Caco-2 (cell line): ENCODE measurements around the gene FHIT. TPM values are rescaled to one million over a fixed set of nuclear protein-coding genes. Genes with fewer than 3 reads are reported as not detected.

Source experiments
- BruUV-seq: library from RNA; stranded (reverse); fragments of 400-500 nt; replicated peaks from 2 replicates; lab custom pipeline; 2021; lab: Mats Ljungman, UMichigan
- CTCF ChIA-PET: fragments of 300-600 bp; sonication (Branson Sonifier 250); formaldehyde crosslinking; loops from one replicate; lab custom pipeline; 2022; ENCODE audit warnings: antibody characterized with exemption; lab: Charles Lee
- POLR2A ChIA-PET: fragments of 300-600 bp; sonication (Branson Sonifier 250); formaldehyde crosslinking; loops from one replicate; lab custom pipeline; 2022; ENCODE audit warnings: antibody characterized with exemption; lab: Charles Lee
- DNase-seq, 2 experiments: peaks; one replicate each; pipeline versions ENCODE4 v3.0.0 to v3.0.0-alpha.2; 2020 to 2022
- H3K27me3 ChIP-seq: replicated peaks from 2 replicates; pipeline ENCODE4 v1.6.0; 2011; ENCODE audit warnings: low read length; ENCODE audit not compliant: control insufficient read depth, insufficient read depth
- H3K36me3 ChIP-seq: 2 replicates; pipeline ENCODE4 v1.5.1; 2011; ENCODE audit warnings: low read length; ENCODE audit not compliant: control insufficient read depth, insufficient read depth
- H3K4me1 ChIP-seq: fragments of 250-450 bp; sonication (Bioruptor Pico); 2 replicates; pipeline ENCODE4 v1.5.1; 2020; ENCODE audit warnings: mild to moderate bottlenecking
- H3K4me3 ChIP-seq: 2 replicates; pipeline ENCODE4 v1.5.1; 2011; ENCODE audit warnings: low read depth, mild to moderate bottlenecking, control low read depth, low read length
- H3K9me3 ChIP-seq: fragments of 250-450 bp; sonication (Bioruptor Pico); 2 replicates; pipeline ENCODE4 v1.5.1; 2020; ENCODE audit warnings: mild to moderate bottlenecking, moderate library complexity
- H3K27ac Mint-ChIP-seq: one replicate; pipeline ENCODE4 v1.8.0; 2022; ENCODE audit warnings: mixed read lengths; ENCODE audit not compliant: unreplicated experiment
- H3K27me3 Mint-ChIP-seq: one replicate; pipeline ENCODE4 v1.8.0; 2022; ENCODE audit warnings: mixed read lengths; ENCODE audit not compliant: insufficient read depth, unreplicated experiment
- H3K36me3 Mint-ChIP-seq: one replicate; pipeline ENCODE4 v1.8.0; 2022; ENCODE audit warnings: mild to moderate bottlenecking, mixed read lengths; ENCODE audit not compliant: insufficient read depth, unreplicated experiment
- H3K4me1 Mint-ChIP-seq: one replicate; pipeline ENCODE4 v1.8.0; 2022; ENCODE audit warnings: low read depth, mixed read lengths; ENCODE audit not compliant: unreplicated experiment
- H3K4me3 Mint-ChIP-seq: one replicate; pipeline ENCODE4 v1.8.0; 2022; ENCODE audit warnings: mild to moderate bottlenecking, moderate library complexity, mixed read lengths; ENCODE audit not compliant: unreplicated experiment
- H3K9me3 Mint-ChIP-seq: one replicate; pipeline ENCODE4 v1.8.0; 2022; ENCODE audit warnings: mixed read lengths; ENCODE audit not compliant: unreplicated experiment
- CTCF ChIP-seq, 2 experiments: fragments of 200-600 bp in 1 of 2; IDR thresholded peaks; 1 replicate in 1 of 2; 2 replicates in 1 of 2; pipeline versions ENCODE4 v1.5.1 to v1.8.0; 2011 to 2022; ENCODE audit warnings: antibody characterized with exemption in 1 of 2, control low read depth in 1 of 2, inconsistent platforms in 1 of 2, low read depth in 1 of 2, low read length in 1 of 2, mild to moderate bottlenecking in 1 of 2, moderate library complexity in 1 of 2; ENCODE audit not compliant: insufficient read depth in 1 of 2, severe bottlenecking in 1 of 2, unreplicated experiment in 1 of 2
- intact Hi-C: fragments of 100-400 bp; cut with micrococcal nuclease; formaldehyde crosslinking; loops from one replicate; pipeline ENCODE4 v1.10.0; 2022; ENCODE audit not compliant: unreplicated experiment
- total RNA-seq: library from RNA; stranded (reverse); gene quantifications from 2 replicates; pipeline ENCODE4 v1.2.3, GENCODE V29; 2022

Gene FHIT
- total RNA-seq, 1 experiment from 2014 or later: 8.3 TPM

DNA sequence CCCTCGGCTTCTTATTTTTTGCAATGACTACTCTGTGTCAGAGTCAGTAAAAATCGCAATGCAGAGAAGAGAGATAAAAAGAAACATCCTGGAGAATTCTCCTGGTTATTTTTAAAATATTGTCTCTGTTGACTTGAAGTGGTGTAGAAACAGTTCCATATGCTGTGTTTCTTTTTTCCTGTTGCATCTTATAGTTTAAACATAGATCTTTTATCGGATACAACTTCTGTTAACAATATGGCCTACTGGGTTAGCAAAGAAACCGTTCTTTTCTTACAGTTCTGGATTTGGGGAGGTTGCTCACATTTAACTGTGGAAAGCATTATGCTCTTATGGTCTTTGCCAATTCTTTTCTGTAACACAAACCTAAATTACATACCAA lies 1432.3 kb downstream of the FHIT start:
- Histone ChIP-seq H3K4me1 (no peaks in the 10 kb centered on the region), H3K9me3 (no peaks in the 10 kb centered on the region), H3K27me3 (no peaks in the 10 kb centered on the region), H3K4me3 (no peak overlapping the region), H3K36me3 (no peaks in the 10 kb centered on the region)
- Mint-ChIP-seq H3K4me3 (no peak overlapping the region), H3K27me3 (peaks cover 3% of the 10 kb centered on the region), H3K9me3 (no peaks in the 10 kb centered on the region), H3K36me3 (no peaks in the 10 kb centered on the region), H3K4me1 (peaks cover 9% of the 10 kb centered on the region), H3K27ac (no peak overlapping the region)
- no TSS peak for BruUV-seq
- TF ChIP-seq CTCF (IDR thresholded peaks at IDR 0.05; ENCODE audit: insufficient read depth in 1 of 2, low read depth in 1 of 2, low read length in 1 of 2, severe bottlenecking in 1 of 2, unreplicated experiment in 1 of 2): no peak
- no peak for DNase-seq
- CTCF ChIA-PET: no interaction called here
- intact Hi-C loops: no loop called here
- POLR2A ChIA-PET: no interaction called here

DNA sequence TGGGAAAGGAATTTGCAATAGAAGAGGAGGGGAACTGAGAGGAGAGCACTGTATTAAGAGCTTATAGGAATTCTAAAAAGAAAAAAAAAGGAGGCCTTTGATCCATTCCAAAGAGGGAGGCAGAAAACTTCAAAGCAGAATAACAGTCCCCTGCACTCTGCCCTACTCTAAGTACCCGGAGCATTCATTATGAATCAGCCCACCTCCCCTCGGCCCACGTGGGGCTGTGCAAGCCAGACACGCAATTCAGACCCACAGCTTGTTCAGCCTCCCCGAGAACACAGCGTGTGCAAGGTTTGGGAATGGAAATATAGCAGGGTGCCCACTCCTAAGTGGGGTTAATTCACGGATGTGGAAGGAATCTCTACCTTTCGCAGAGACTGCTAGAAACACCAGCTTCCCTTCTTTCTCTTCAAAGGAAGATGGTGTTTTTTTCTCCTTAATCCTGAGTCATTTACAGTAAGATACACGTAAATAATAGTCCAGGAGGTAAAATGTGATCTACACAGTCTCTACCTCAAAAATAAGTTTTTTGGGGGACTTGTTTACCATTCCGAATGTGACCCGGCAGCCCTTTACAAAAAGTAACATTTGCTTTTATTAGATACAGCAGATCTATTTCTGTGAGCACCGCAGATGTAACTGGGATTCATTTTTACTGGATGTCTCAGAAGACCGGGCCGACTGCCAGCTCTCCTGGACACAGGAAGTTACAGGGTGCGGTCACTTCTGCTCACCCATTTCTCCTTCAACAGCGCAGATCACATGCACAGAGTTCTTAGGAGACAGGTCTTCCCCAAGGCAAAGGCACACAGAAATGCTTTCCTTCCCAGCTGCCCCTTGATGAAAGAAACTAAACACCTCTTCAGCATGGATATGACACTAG lies 1433.0 kb downstream of the FHIT start:
- Histone ChIP-seq H3K36me3 (no peaks in the 10 kb centered on the region), H3K27me3 (no peaks in the 10 kb centered on the region; the same call in 1 of the 2 replicates), H3K4me3 (no peak overlapping the region), H3K9me3 (no peaks in the 10 kb centered on the region), H3K4me1 (no peaks in the 10 kb centered on the region)
- POLR2A ChIA-PET: interaction anchor here (0.6 kb wide), 1 partner anchor 117 kb away, joined by 4 read pairs; no protein-coding TSS in a partner anchor
- peaks cover 12% of the 10 kb centered on the region for H3K4me1 Mint-ChIP-seq
- no peak overlapping the region for H3K27ac Mint-ChIP-seq
- peaks cover 3% of the 10 kb centered on the region for H3K27me3 Mint-ChIP-seq
- no TSS peak for BruUV-seq
- H3K4me3 Mint-ChIP-seq: no peak overlapping the region
- H3K9me3 Mint-ChIP-seq: no peaks in the 10 kb centered on the region
- no peaks in the 10 kb centered on the region for H3K36me3 Mint-ChIP-seq
- CTCF ChIA-PET: no interaction called here
- no peak for TF ChIP-seq CTCF (IDR thresholded peaks at IDR 0.05; ENCODE audit: insufficient read depth in 1 of 2, low read depth in 1 of 2, low read length in 1 of 2, severe bottlenecking in 1 of 2, unreplicated experiment in 1 of 2)
- no peak for DNase-seq
- intact Hi-C loops: no loop called here

GRCh38 chr3:59817511-59817910 lies 1433.7 kb downstream of the FHIT start:
- H3K4me3 ChIP-seq: no peak overlapping the region
- no peaks in the 10 kb centered on the region for H3K9me3 Mint-ChIP-seq
- BruUV-seq: no TSS peak
- no peak overlapping the region for H3K27ac Mint-ChIP-seq
- no peak overlapping the region for H3K4me3 Mint-ChIP-seq
- no peaks in the 10 kb centered on the region for H3K4me1 ChIP-seq
- H3K27me3 ChIP-seq: no peaks in the 10 kb centered on the region; the same call in 1 of the 2 replicates
- CTCF ChIA-PET: no interaction called here
- POLR2A ChIA-PET: interaction anchor here (0.6 kb wide), 1 partner anchor 116 kb away, joined by 4 read pairs; no protein-coding TSS in a partner anchor
- no peak for TF ChIP-seq CTCF (IDR thresholded peaks at IDR 0.05; ENCODE audit: insufficient read depth in 1 of 2, low read depth in 1 of 2, low read length in 1 of 2, severe bottlenecking in 1 of 2, unreplicated experiment in 1 of 2)
- intact Hi-C loops: no loop called here
- H3K4me1 Mint-ChIP-seq: peaks cover 15% of the 10 kb centered on the region
- H3K36me3 ChIP-seq: no peaks in the 10 kb centered on the region
- DNase-seq: no peak
- no peaks in the 10 kb centered on the region for H3K36me3 Mint-ChIP-seq
- H3K27me3 Mint-ChIP-seq: peaks cover under 1% of the 10 kb centered on the region
- H3K9me3 ChIP-seq: no peaks in the 10 kb centered on the region
